H9 (cell line): ENCODE data around the gene ATXN7L3. TPM values are rescaled to one million over a fixed set of nuclear protein-coding genes. Genes with fewer than 3 reads are reported as not detected.

Experiments used
- DNase-seq: peaks from one replicate; pipeline ENCODE4 v3.0.0-alpha.2; 2017
- H2AFZ ChIP-seq: one replicate; pipeline ENCODE4 v1.6.1; 2013; ENCODE audit warnings: mild to moderate bottlenecking, low read length, control low read depth, moderate library complexity
- H2AK5ac ChIP-seq: 2 replicates; pipeline ENCODE4 v1.6.1; 2013; ENCODE audit warnings: low read length, control low read depth, mixed read lengths; ENCODE audit not compliant: insufficient read length
- H2BK120ac ChIP-seq: one replicate; pipeline ENCODE4 v1.6.1; 2013; ENCODE audit warnings: low read depth, mild to moderate bottlenecking, low read length, control low read depth, inconsistent platforms; ENCODE audit not compliant: poor library complexity, severe bottlenecking
- H2BK12ac ChIP-seq: 2 replicates; pipeline ENCODE4 v1.6.1; 2013; ENCODE audit warnings: low read length, control low read depth, mixed read lengths, low read depth; ENCODE audit not compliant: insufficient read length
- H2BK15ac ChIP-seq: 2 replicates; pipeline ENCODE4 v1.6.1; 2013; ENCODE audit warnings: low read depth, low read length, control low read depth
- H2BK20ac ChIP-seq: one replicate; pipeline ENCODE4 v1.6.1; 2013; ENCODE audit warnings: low read depth, mild to moderate bottlenecking, low read length, control low read depth, inconsistent platforms; ENCODE audit not compliant: poor library complexity, severe bottlenecking
- H2BK5ac ChIP-seq: 2 replicates; pipeline ENCODE4 v1.6.1; 2013; ENCODE audit warnings: low read length, control low read depth, mixed read lengths; ENCODE audit not compliant: insufficient read length
- H3K14ac ChIP-seq: 2 replicates; pipeline ENCODE4 v1.6.1; 2013; ENCODE audit warnings: low read length, control low read depth; ENCODE audit not compliant: insufficient read depth
- H3K18ac ChIP-seq: 2 replicates; pipeline ENCODE4 v1.6.1; 2013; ENCODE audit warnings: low read depth, mild to moderate bottlenecking, mixed read lengths, low read length, control low read depth; ENCODE audit not compliant: insufficient read length
- H3K23ac ChIP-seq: 2 replicates; pipeline ENCODE4 v1.6.1; 2013; ENCODE audit warnings: low read length, control low read depth, mixed read lengths, low read depth; ENCODE audit not compliant: insufficient read length
- H3K23me2 ChIP-seq: 2 replicates; pipeline ENCODE4 v1.6.1; 2013; ENCODE audit warnings: low read depth, mild to moderate bottlenecking, mixed read lengths, low read length, control low read depth; ENCODE audit not compliant: insufficient read length, poor library complexity, severe bottlenecking
- H3K27ac ChIP-seq: 2 replicates; pipeline ENCODE4 v1.5.1; 2013; ENCODE audit warnings: low read length, control low read depth, mixed read lengths, low read depth; ENCODE audit not compliant: insufficient read length
- H3K27me3 ChIP-seq: 2 replicates; pipeline ENCODE4 v1.6.1; 2013; ENCODE audit warnings: low read length, control low read depth, inconsistent platforms; ENCODE audit not compliant: insufficient read depth
- H3K4ac ChIP-seq: 2 replicates; pipeline ENCODE4 v1.6.1; 2013; ENCODE audit warnings: low read depth, mild to moderate bottlenecking, control low read depth, inconsistent platforms, low read length, moderate library complexity
- H3K4me1 ChIP-seq: 2 replicates; pipeline ENCODE4 v1.6.1; 2013; ENCODE audit warnings: low read length, control low read depth, inconsistent platforms; ENCODE audit not compliant: insufficient read depth
- H3K4me2 ChIP-seq: 2 replicates; pipeline ENCODE4 v1.6.1; 2013; ENCODE audit warnings: low read length, control low read depth, mixed read lengths; ENCODE audit not compliant: insufficient read length, insufficient read depth
- H3K56ac ChIP-seq: 2 replicates; pipeline ENCODE4 v1.6.1; 2013; ENCODE audit warnings: low read depth, mild to moderate bottlenecking, mixed read lengths, low read length, control low read depth; ENCODE audit not compliant: insufficient read length
- H3K79me1 ChIP-seq: 2 replicates; pipeline ENCODE4 v1.6.1; 2013; ENCODE audit warnings: low read depth, mild to moderate bottlenecking, moderate library complexity, low read length, control low read depth, inconsistent platforms; ENCODE audit not compliant: insufficient read depth, poor library complexity, severe bottlenecking
- H3K79me2 ChIP-seq: 2 replicates; pipeline ENCODE4 v1.6.1; 2013; ENCODE audit warnings: low read length, control low read depth, inconsistent platforms; ENCODE audit not compliant: insufficient read depth
- H3K9ac ChIP-seq: 2 replicates; pipeline ENCODE4 v1.6.1; 2013; ENCODE audit warnings: low read length, control low read depth, mixed read lengths; ENCODE audit not compliant: insufficient read length; ENCODE audit errors: extremely low read depth
- H3K9me3 ChIP-seq: one replicate; pipeline ENCODE4 v1.6.1; 2013; ENCODE audit warnings: low read depth, low read length, inconsistent platforms; ENCODE audit not compliant: control insufficient read depth
- H3T11ph ChIP-seq: one replicate; pipeline ENCODE4 v1.6.1; 2013; ENCODE audit warnings: mild to moderate bottlenecking, low read length, control low read depth, inconsistent platforms
- H4K20me1 ChIP-seq: one replicate; pipeline ENCODE4 v1.6.1; 2013; ENCODE audit not compliant: control insufficient read depth, insufficient read length, insufficient read depth
- H4K5ac ChIP-seq: 2 replicates; pipeline ENCODE4 v1.6.1; 2013; ENCODE audit warnings: low read depth, mild to moderate bottlenecking, mixed read lengths, low read length, control low read depth; ENCODE audit not compliant: insufficient read length
- H4K8ac ChIP-seq: replicated peaks from 2 replicates; pipeline ENCODE4 v1.6.1; 2013; ENCODE audit warnings: low read length, control low read depth, mixed read lengths, low read depth; ENCODE audit not compliant: insufficient read length
- H4K91ac ChIP-seq: 2 replicates; pipeline ENCODE4 v1.6.1; 2013; ENCODE audit warnings: low read depth, mild to moderate bottlenecking, moderate library complexity, mixed read lengths, low read length, control low read depth; ENCODE audit not compliant: insufficient read length
- H3K27ac Mint-ChIP-seq, 3 experiments: 2 replicates in 2 of 3; 3 replicates in 1 of 3; pipeline ENCODE4 v1.8.0; 2020 to 2021; ENCODE audit warnings: mixed read lengths in 3 of 3, mild to moderate bottlenecking in 1 of 3, moderate library complexity in 1 of 3
- H3K27me3 Mint-ChIP-seq: 2 replicates; pipeline ENCODE4 v1.8.0; 2021; ENCODE audit warnings: low read depth, mild to moderate bottlenecking, moderate library complexity, mixed read lengths
- H3K36me3 Mint-ChIP-seq, 3 experiments: 2 replicates in 2 of 3; 3 replicates in 1 of 3; pipeline ENCODE4 v1.8.0; 2020 to 2021; ENCODE audit warnings: low read depth in 3 of 3, mixed read lengths in 3 of 3; ENCODE audit not compliant: insufficient read depth in 1 of 3
- H3K4me1 Mint-ChIP-seq, 2 experiments: 2 replicates each; pipeline ENCODE4 v1.8.0; 2020; ENCODE audit warnings: mixed read lengths in 2 of 2
- H3K4me3 Mint-ChIP-seq, 2 experiments: 2 replicates in 1 of 2; 3 replicates in 1 of 2; pipeline ENCODE4 v1.8.0; 2020 to 2021; ENCODE audit warnings: mild to moderate bottlenecking in 2 of 2, mixed read lengths in 2 of 2, moderate library complexity in 1 of 2
- H3K9me3 Mint-ChIP-seq, 2 experiments: 2 replicates in 1 of 2; 3 replicates in 1 of 2; pipeline ENCODE4 v1.8.0; 2020; ENCODE audit warnings: mild to moderate bottlenecking in 2 of 2, mixed read lengths in 2 of 2, moderate library complexity in 1 of 2
- CTCF ChIP-seq: fragments of 200-600 bp; sonication (generic); conservative IDR thresholded peaks from 3 replicates; pipeline ENCODE4 v1.8.0; 2021; ENCODE audit warnings: antibody characterized with exemption, mild to moderate bottlenecking
- WGBS: extraction: QIAGEN DNeasy Blood & Tissue Kit; methylation state at CpG from one replicate; pipeline ENCODE4 v1.1.7; 2013; ENCODE audit warnings: missing lambda C conversion rate, low lambda C conversion rate, mixed read lengths; ENCODE audit not compliant: insufficient read length; ENCODE audit errors: extremely low coverage; 5-methylcytosine and 5-hydroxymethylcytosine counted together
- total RNA-seq: library from RNA; stranded (reverse); gene quantifications from 2 replicates; pipeline ENCODE4 v1.2.1, GENCODE V29; 2021

ATXN7L3 gene
- total RNA-seq, 1 experiment from 2014 or later: 125 TPM

GRCh38 chr17:44147812-44148211 lies 51.9 kb downstream of the ATXN7L3 start:
- Histone ChIP-seq H4K20me1 (no peaks in the 10 kb centered on the region), H3K56ac (no peak overlapping the region), H2AK5ac (no peak overlapping the region), H2BK5ac (no peak overlapping the region), H2BK12ac (no peak overlapping the region), H3K27ac (no peak overlapping the region), H2BK15ac (no peak overlapping the region), H3K27me3 (no peaks in the 10 kb centered on the region), H3K4ac (no peak overlapping the region), H4K91ac (no peak overlapping the region), H3K18ac (no peak overlapping the region), H3K79me1 (peaks cover 8% of the 10 kb centered on the region), H3K9me3 (no peaks in the 10 kb centered on the region), H3K79me2 (peaks cover 3% of the 10 kb centered on the region; the same call in 1 of the 2 replicates), H3K23me2 (no peaks in the 10 kb centered on the region), H2BK20ac (no peak overlapping the region), H4K5ac (no peak overlapping the region), H3K4me2 (no peak overlapping the region), H2AFZ (no peak overlapping the region), H3K14ac (no peak overlapping the region), H3K4me1 (no peaks in the 10 kb centered on the region), H4K8ac (no peak overlapping the region), H3K9ac (no peak overlapping the region), H2BK120ac (no peak overlapping the region), H3T11ph (no peak overlapping the region), H3K23ac (no peak overlapping the region)
- Mint-ChIP-seq H3K36me3 (peaks cover 36 to 74% (median 68%) of the 10 kb centered on the region in 3 experiments), H3K27ac (no peak overlapping the region), H3K4me3 (no peak overlapping the region), H3K9me3 (no peaks in the 10 kb centered on the region), H3K27me3 (no peaks in the 10 kb centered on the region), H3K4me1 (peaks cover under 1 to 1% of the 10 kb centered on the region in 2 experiments; a peak in 1 of 4 replicates)
- no peak for DNase-seq
- WGBS: no CpG with 5 or more reads among the region's 4 CpGs
- TF ChIP-seq CTCF: no peak
